Endothelial cell (in vitro differentiated cells): ENCODE results near the gene BORCS5. TPM values are rescaled to one million over a fixed set of nuclear protein-coding genes. Genes with fewer than 3 reads are reported as not detected.
A peak's percentile ranks its signal among the peaks of the same experiment; 100 is the strongest.

Experiments used
- DNase-seq: peaks from one replicate; pipeline ENCODE4 v3.0.0; 2021; ENCODE audit warnings: low spot score
- H3K27ac Mint-ChIP-seq: one replicate; pipeline ENCODE4 v1.8.0; 2021; ENCODE audit warnings: mixed read lengths, inconsistent platforms; ENCODE audit not compliant: unreplicated experiment
- H3K27me3 Mint-ChIP-seq: one replicate; pipeline ENCODE4 v1.8.0; 2021; ENCODE audit warnings: mild to moderate bottlenecking, moderate library complexity, mixed read lengths, inconsistent platforms; ENCODE audit not compliant: unreplicated experiment
- H3K36me3 Mint-ChIP-seq: one replicate; pipeline ENCODE4 v1.8.0; 2021; ENCODE audit warnings: mild to moderate bottlenecking, low read depth, mixed read lengths, inconsistent platforms; ENCODE audit not compliant: unreplicated experiment
- H3K4me1 Mint-ChIP-seq: one replicate; pipeline ENCODE4 v1.8.0; 2021; ENCODE audit warnings: mild to moderate bottlenecking, mixed read lengths, inconsistent platforms; ENCODE audit not compliant: unreplicated experiment
- H3K4me3 Mint-ChIP-seq: one replicate; pipeline ENCODE4 v1.8.0; 2021; ENCODE audit warnings: mild to moderate bottlenecking, mixed read lengths, inconsistent platforms; ENCODE audit not compliant: unreplicated experiment
- H3K9me3 Mint-ChIP-seq: one replicate; pipeline ENCODE4 v1.8.0; 2021; ENCODE audit warnings: mixed read lengths, inconsistent platforms; ENCODE audit not compliant: unreplicated experiment
- CTCF ChIP-seq: fragments of 200-600 bp; sonication (generic); IDR thresholded peaks from one replicate; pipeline ENCODE4 v1.5.0; 2021; ENCODE audit warnings: antibody characterized with exemption; ENCODE audit not compliant: unreplicated experiment
- total RNA-seq: library from RNA; stranded (reverse); fragmentation: NEBNext Ultra II Directional; extraction: Animal tissue kit (Norgen Biotek cat#: 25700); gene quantifications from one replicate; pipeline ENCODE4 v1.2.1, GENCODE V29; 2021; ENCODE audit not compliant: unreplicated experiment

The BORCS5 gene
- total RNA-seq, 1 donor from 2014 or later, result 10.4 TPM

- H3K36me3 Mint-ChIP-seq, result no peaks in the 10 kb centered on the region
- H3K4me3 Mint-ChIP-seq, result no peak overlapping the region
- no peak for TF ChIP-seq CTCF
- H3K9me3 Mint-ChIP-seq, result no peaks in the 10 kb centered on the region
- DNase-seq, result no peak
- H3K27me3 Mint-ChIP-seq, result peaks cover 7% of the 10 kb centered on the region
- H3K27ac Mint-ChIP-seq, result peak overlapping the region; percentile 15
- peaks cover 28% of the 10 kb centered on the region for H3K4me1 Mint-ChIP-seq
Measured at GRCh38 chr12:12353807-12354206, 3.1 kb upstream of the BORCS5 start.

- no peak for DNase-seq
- Mint-ChIP-seq H3K9me3 (no peaks in the 10 kb centered on the region), H3K27me3 (peaks cover 7% of the 10 kb centered on the region), H3K4me1 (peaks cover 21% of the 10 kb centered on the region), H3K36me3 (no peaks in the 10 kb centered on the region), H3K4me3 (peak overlapping the region; percentile 96), H3K27ac (no peak overlapping the region)
- no peak for TF ChIP-seq CTCF
Measured at GRCh38 chr12:12356467-12356895, 397 bp upstream of the BORCS5 start.

DNA sequence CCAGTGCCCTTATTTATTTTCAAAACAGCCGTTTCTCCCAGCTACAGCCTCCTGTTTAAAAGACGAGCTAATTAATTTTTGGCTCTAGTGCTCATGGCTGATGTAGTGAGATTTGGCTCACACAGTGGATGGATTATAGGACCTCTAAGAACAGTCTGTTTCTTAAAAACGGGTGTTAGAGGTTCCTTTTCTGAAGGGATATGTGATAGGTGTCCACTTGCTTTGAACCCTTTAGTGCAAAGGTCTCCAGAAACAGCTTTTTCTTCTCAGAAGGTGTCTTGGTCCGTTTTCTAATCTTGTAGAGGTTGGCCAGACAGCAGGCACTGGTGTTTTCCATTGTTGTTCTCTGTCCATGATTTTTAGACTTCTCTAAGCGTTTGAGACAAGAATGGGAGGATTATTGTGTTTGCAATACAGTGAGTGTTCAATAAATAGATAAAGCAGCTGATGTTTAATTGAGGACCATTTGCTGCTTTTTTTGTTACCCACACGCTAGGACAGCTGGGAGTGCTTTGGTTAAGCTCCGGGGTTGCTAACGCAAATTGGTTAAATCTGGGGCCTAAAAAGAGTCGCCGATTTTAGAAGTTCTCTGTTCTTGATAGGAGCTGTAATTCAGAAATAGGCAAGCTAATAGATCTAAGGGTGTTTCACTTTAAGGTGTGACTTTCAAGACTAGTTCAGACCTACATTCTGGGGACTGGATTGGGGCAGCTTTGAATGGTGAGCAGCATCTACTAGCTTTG is 1.0 kb downstream of the BORCS5 start:
- Mint-ChIP-seq H3K4me1 (peaks cover 21% of the 10 kb centered on the region), H3K27me3 (peaks cover 6% of the 10 kb centered on the region), H3K36me3 (no peaks in the 10 kb centered on the region), H3K4me3 (peak overlapping the region; percentile 96), H3K9me3 (no peaks in the 10 kb centered on the region), H3K27ac (peak overlapping the region; percentile 80)
- no peak for DNase-seq
- TF ChIP-seq CTCF, result no peak

- no peak for TF ChIP-seq CTCF
- DNase-seq, result no peak
- H3K4me1 Mint-ChIP-seq, result peaks cover 19% of the 10 kb centered on the region
- H3K36me3 Mint-ChIP-seq, result no peaks in the 10 kb centered on the region
- H3K4me3 Mint-ChIP-seq, result peak overlapping the region; percentile 96
- no peak overlapping the region for H3K27ac Mint-ChIP-seq
- H3K27me3 Mint-ChIP-seq, result peaks cover 7% of the 10 kb centered on the region
- no peaks in the 10 kb centered on the region for H3K9me3 Mint-ChIP-seq
Measured at GRCh38 chr12:12358528-12358927, 1.6 kb downstream of the BORCS5 start.

DNA sequence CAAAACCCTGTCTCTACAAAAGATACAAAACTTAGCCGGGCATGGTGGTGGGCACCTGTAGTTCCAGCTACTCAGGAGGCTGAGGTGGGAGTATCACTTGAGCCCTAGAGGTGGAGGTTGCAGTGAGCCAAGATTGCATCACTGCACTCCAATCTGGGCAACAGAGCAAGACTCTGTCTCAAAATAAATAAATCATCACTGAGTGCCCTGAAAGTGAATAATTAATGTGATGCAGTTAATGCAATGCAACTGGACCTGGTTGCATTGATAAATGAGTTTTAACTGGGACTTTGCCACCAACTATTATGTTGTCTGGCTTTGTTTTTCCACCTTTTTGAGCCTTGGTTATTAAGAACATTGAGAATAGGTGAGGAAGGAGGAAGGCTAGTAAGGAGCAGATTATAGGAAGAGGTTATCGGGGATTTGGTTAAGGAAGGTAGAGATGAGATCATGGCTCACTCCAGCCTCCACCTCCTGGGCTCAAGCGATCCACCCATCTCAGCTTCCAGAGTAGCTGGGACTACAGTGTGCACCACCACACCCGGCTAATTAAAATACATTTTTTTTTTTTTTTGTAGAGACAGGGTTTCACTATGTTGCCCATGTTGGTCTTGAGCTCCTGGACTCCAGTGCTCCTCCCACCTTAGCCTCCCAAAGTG is 8.0 kb downstream of the BORCS5 start:
- H3K4me1 Mint-ChIP-seq, result no peaks in the 10 kb centered on the region
- TF ChIP-seq CTCF, result no peak
- H3K9me3 Mint-ChIP-seq, result no peaks in the 10 kb centered on the region
- H3K36me3 Mint-ChIP-seq, result no peaks in the 10 kb centered on the region
- peaks cover 1% of the 10 kb centered on the region for H3K27me3 Mint-ChIP-seq
- H3K27ac Mint-ChIP-seq, result no peak overlapping the region
- no peak for DNase-seq
- H3K4me3 Mint-ChIP-seq, result no peak overlapping the region
